ENCODE measurements around the gene TJP3.

DNA sequence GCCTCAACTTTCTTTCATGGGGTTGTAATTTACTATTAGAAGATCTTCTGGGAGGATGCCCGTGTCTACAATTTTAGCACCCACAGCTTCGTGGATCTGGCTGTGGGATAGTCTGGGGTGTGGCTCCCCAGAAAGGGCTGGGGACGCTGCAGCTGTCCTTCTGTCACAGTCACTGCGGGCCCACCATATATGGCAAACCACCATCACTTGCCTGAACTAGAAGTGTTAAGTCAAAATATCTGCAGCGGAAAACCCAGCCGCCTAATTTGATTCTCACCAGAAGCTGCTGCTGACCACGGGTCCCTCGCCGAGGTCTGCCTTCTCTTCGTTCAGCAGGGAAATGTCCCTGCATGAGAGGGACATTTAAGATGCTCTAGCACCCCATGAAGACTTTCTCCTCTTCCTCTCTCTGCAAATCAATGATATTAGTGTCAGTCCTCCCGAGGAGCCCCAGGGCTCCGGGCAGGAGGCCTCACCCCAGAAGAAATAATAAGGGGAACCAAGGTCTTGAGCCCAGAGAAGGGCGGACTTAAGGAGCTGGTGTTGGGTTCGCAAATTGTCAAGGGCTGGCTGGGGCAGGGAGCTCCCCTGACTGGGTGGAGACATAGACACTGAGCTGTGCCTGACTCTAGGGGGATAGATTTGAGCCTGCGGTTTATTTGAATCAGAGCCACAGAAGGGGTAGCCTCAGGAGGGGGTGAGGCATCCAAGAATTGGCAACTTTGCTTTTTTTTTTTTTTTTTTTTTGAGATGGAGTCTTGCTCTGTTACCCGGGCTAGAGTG is 81.0 kb downstream of the TJP3 start:
- TF ChIP-seq REST (IDR thresholded peaks at IDR 0.05; ENCODE audit: low read depth, low read length) = no peak
- TF ChIP-seq EZH2 (IDR thresholded peaks at IDR 0.05; ENCODE audit: borderline replicate concordance, control insufficient read depth, low read depth, low read length) = no peak
- TF ChIP-seq CREM (IDR thresholded peaks at IDR 0.05; ENCODE audit: low read depth) = no peak
- TF ChIP-seq, protein P1, sequence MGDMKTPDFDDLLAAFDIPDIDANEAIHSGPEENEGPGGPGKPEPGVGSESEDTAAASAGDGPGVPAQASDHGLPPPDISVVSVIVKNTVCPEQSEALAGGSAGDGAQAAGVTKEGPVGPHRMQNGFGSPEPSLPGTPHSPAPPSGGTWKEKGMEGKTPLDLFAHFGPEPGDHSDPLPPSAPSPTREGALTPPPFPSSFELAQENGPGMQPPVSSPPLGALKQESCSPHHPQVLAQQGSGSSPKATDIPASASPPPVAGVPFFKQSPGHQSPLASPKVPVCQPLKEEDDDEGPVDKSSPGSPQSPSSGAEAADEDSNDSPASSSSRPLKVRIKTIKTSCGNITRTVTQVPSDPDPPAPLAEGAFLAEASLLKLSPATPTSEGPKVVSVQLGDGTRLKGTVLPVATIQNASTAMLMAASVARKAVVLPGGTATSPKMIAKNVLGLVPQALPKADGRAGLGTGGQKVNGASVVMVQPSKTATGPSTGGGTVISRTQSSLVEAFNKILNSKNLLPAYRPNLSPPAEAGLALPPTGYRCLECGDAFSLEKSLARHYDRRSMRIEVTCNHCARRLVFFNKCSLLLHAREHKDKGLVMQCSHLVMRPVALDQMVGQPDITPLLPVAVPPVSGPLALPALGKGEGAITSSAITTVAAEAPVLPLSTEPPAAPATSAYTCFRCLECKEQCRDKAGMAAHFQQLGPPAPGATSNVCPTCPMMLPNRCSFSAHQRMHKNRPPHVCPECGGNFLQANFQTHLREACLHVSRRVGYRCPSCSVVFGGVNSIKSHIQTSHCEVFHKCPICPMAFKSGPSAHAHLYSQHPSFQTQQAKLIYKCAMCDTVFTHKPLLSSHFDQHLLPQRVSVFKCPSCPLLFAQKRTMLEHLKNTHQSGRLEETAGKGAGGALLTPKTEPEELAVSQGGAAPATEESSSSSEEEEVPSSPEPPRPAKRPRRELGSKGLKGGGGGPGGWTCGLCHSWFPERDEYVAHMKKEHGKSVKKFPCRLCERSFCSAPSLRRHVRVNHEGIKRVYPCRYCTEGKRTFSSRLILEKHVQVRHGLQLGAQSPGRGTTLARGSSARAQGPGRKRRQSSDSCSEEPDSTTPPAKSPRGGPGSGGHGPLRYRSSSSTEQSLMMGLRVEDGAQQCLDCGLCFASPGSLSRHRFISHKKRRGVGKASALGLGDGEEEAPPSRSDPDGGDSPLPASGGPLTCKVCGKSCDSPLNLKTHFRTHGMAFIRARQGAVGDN (IDR thresholded peaks at IDR 0.05) = no peak
- no peak for TF ChIP-seq BRCA1 (IDR thresholded peaks at IDR 0.05; ENCODE audit: low read depth, low read length)
- TF ChIP-seq, protein P2, sequence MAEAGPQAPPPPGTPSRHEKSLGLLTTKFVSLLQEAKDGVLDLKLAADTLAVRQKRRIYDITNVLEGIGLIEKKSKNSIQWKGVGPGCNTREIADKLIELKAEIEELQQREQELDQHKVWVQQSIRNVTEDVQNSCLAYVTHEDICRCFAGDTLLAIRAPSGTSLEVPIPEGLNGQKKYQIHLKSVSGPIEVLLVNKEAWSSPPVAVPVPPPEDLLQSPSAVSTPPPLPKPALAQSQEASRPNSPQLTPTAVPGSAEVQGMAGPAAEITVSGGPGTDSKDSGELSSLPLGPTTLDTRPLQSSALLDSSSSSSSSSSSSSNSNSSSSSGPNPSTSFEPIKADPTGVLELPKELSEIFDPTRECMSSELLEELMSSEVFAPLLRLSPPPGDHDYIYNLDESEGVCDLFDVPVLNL (IDR thresholded peaks at IDR 0.05; ENCODE audit: low read depth, low read length) = no peak
- TF ChIP-seq CBFB (IDR thresholded peaks at IDR 0.05; ENCODE audit: low read depth) = no peak
- no peak for TF ChIP-seq FOXM1 (IDR thresholded peaks at IDR 0.05; ENCODE audit: low read depth, low read length)
- TF ChIP-seq EP300 (IDR thresholded peaks at IDR 0.05; ENCODE audit: borderline replicate concordance in 1 of 2, control insufficient read depth in 1 of 2, low read depth in 2 of 2, low read length in 2 of 2) = no peak
- TF ChIP-seq, protein P3, sequence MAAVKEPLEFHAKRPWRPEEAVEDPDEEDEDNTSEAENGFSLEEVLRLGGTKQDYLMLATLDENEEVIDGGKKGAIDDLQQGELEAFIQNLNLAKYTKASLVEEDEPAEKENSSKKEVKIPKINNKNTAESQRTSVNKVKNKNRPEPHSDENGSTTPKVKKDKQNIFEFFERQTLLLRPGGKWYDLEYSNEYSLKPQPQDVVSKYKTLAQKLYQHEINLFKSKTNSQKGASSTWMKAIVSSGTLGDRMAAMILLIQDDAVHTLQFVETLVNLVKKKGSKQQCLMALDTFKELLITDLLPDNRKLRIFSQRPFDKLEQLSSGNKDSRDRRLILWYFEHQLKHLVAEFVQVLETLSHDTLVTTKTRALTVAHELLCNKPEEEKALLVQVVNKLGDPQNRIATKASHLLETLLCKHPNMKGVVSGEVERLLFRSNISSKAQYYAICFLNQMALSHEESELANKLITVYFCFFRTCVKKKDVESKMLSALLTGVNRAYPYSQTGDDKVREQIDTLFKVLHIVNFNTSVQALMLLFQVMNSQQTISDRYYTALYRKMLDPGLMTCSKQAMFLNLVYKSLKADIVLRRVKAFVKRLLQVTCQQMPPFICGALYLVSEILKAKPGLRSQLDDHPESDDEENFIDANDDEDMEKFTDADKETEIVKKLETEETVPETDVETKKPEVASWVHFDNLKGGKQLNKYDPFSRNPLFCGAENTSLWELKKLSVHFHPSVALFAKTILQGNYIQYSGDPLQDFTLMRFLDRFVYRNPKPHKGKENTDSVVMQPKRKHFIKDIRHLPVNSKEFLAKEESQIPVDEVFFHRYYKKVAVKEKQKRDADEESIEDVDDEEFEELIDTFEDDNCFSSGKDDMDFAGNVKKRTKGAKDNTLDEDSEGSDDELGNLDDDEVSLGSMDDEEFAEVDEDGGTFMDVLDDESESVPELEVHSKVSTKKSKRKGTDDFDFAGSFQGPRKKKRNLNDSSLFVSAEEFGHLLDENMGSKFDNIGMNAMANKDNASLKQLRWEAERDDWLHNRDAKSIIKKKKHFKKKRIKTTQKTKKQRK (IDR thresholded peaks at IDR 0.05; ENCODE audit: low read depth, low read length) = no peak
- no peak for TF ChIP-seq CTCF (IDR thresholded peaks at IDR 0.05 in 2 of 3, conservative IDR thresholded peaks at IDR 0.05 in 1 of 3; ENCODE audit: control insufficient read depth in 2 of 3, extremely low read depth in 1 of 3, insufficient read depth in 1 of 3, low read depth in 3 of 3, low read length in 3 of 3)
- no peak for TF ChIP-seq TCF7 (IDR thresholded peaks at IDR 0.05; ENCODE audit: borderline replicate concordance)
- TF ChIP-seq ETV6 (conservative IDR thresholded peaks at IDR 0.05 in 1 of 2, IDR thresholded peaks at IDR 0.05 in 1 of 2; ENCODE audit: borderline replicate concordance in 1 of 2, low read depth in 1 of 2) = no peak
- no peak for TF ChIP-seq MEF2B (IDR thresholded peaks at IDR 0.05; ENCODE audit: partially characterized antibody, poor library complexity, severe bottlenecking)

Measured in GM12878 (cell line).